HG03064 (cell line): ENCODE results near the gene VTI1A.
"Not testable (repeated sequence)": the region's sequence is repeated elsewhere in the genome, so short reads cannot be mapped to it uniquely, and the experiment has no call there.

Experiments used
- ATAC-seq: cut with Tn5 transposase; IDR thresholded peaks from one replicate; pipeline ENCODE4 v1.9.1; 2021; ENCODE audit warnings: low read depth; ENCODE audit not compliant: unreplicated experiment

The VTI1A gene

DNA sequence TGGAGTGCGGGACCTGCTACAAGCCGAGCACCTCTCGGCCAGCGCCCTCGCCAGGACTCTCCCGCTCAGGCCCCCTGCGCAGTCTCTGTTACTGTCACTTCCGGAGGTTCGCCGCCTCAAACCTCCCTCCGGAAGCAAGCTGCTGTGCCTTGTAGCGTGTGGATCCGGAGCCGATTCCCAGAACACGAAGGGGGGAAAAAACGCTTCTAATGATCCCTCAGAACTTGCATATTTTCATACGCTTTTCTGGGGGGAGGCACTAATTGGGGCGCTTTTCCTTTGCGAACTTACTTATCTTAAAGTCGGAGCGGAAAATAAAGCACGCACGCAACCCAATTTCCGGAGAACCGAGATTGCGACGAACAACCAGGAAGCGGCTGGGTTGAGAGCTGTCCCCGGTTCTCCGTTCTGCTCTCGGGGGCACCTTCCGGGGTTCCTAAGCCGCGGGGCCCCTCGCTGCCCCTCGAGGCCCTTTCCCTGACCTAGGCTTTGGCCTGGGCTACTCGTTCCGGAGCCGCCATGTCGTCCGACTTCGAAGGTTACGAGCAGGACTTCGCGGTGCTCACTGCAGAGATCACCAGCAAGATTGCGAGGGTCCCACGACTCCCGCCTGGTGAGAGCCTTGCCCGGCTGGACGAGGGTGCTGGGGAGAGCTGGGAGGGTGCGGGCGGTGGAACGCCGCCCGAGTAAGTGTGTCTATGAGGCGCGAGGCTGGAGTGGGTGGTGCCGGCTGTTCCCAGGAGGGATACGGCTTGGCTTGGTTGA, at the start of gene VTI1A, which contains the start of gene ZDHHC6:
Gene VTI1A (plus strand): TSS at position 361 of the 765 bp plus-strand sequence. CDS start 159 bp downstream, at position 520.
Gene ZDHHC6 (minus strand): TSS at position 60 of the 765 bp plus-strand sequence. CDS start 1,478 bp downstream, outside the sequence.
- peak; percentile 91 for ATAC-seq

DNA sequence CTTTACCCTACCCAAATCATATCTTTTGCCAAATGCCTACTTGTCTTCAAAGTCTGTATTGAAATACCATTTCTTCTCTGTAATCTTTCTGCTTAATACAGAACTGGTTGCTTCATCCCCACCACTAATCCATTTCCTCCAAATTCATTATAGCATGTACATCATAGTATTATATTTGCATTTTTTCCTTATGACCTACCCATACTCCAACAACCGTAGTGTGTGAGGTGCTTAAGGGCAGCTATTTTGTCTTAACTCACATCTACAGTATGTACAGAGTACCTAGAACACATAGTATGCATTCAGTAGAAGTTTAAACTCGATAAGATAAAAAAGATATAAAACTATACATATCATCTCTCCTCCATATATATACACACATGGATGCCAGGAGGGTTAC, 49.4 kb upstream of the VTI1A start:
- no peak for ATAC-seq

DNA sequence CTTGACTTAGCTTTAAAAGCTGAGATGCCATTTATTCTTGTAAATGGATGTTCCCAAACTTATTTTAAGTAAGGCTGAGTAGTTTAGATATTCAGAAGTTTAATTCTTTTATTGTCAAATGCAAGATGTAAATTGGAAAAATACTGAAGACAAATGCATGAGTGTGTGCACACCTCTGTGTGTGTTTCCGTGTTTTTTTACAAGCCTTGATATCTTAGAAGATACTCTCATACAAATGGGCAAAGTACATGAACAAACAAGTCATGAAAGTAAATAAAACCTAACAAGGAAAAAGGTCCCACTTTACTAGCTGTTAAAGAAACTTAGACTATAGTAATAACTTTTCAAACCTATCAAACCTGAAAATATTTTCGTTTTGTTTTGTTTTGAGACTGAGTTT, 44.1 kb upstream of the VTI1A start:
- ATAC-seq = no peak

DNA sequence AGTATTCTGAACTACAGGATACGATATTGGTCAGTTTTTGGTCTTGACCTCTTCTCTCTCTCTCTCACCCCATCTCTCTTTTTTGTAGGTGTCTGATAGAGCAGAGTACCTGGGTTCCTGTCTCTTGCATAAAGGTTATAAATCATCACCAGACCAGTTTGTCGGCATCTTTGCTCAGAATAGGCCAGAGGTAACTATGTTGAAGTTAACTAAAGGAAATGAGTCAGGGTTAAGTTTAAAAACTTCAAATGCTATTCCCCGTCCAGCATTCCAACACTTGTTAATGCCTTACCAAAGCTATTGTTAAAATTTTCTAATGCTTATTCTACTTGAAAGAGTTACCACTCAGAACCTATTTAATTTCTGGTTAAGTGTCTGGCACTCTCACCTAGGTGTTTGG, 42.4 kb upstream of the VTI1A start:
- ATAC-seq = no peak

DNA sequence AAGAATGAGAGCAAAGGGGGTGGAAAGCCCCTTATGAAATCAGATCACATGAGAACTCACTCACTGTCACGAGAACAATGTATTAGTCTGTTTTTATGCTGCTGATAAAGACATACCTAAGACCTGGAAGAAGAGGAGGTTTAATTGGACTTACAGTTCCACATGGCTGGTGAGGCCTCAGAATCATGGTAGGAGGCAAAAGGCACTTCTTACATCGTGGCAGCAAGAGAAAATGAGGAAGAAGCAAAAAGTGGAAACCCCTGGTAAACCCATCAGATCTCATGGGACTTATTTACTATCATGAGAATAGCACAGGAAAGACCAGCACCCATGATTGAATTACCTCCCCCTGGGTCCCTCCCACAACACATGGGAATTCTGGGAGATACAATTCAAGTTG, 40.2 kb upstream of the VTI1A start:
- ATAC-seq = not testable (repeated sequence)

DNA sequence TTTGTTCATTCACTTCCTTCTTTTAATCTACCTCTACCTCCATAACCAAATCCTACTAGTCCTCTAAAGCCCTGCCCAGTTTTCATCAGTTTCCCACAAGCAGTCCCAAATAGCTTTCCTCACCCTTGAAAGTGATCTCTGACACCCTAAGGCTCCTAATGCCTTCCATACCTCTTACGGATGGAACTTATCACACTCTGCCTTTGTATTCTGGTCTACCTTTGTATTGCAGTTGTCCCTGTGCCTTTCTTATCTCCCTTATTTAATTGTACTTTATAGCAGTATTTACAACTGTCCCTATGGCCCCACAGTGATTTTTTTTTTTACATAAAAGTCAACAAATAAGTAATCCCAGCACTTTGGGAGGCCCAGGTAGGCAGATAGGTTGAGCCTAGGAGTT, 39.3 kb upstream of the VTI1A start:
- ATAC-seq = no peak

DNA sequence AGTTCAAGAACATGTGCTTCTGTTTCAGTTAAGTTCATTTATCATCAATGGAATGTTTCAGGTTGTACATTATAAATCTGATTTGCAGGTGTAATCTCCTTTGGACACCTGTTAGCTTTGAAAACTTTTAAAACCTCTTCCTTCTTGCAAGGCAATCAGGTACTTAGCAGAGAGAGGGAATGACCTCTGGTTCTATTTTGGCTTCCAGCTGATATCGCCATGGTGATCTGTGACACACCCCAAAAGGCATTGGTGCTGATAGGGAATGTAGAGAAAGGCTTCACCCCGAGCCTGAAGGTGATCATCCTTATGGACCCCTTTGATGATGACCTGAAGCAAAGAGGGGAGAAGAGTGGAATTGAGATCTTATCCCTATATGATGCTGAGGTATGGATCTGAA, 37.7 kb upstream of the VTI1A start:
- ATAC-seq = no peak

DNA sequence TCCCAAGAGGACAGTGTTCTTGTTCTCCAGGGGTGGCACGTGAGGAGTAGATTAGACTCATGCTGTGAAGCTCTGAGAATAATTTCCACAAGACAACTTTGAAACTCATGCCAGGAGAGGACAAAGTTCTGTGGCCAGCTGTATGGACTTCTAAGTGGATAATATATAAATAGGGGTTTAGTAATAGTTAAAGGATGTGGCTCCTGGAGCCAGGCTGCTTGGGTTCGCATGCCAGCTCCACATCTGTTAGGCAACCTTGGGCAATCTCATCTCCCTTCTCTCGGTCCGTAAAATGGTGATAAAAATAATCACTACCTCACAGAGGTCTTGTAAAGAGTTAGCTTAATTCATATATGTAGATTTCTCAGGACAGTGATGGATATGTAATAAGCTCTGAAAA, 37.3 kb upstream of the VTI1A start:
- ATAC-seq = no peak

DNA sequence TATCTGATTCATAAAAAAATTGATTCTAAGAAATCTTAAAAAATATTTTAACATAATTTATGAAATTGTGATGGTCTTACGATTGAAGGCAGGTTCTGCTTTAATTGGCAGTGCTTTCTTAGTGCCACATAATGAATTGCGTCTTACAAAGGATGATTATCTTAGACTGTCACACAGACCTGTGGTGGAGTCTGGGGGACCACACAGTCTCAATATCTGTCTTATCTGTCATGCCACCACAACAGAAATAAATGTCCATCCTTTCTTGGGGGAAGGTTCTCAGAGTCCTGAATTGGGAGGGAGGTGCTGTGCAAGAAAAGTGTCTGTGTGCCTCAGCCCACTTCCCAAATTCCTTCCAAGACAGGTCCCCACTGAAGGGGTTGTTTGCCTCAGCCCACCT, 34.3 kb upstream of the VTI1A start:
- ATAC-seq = no peak

DNA sequence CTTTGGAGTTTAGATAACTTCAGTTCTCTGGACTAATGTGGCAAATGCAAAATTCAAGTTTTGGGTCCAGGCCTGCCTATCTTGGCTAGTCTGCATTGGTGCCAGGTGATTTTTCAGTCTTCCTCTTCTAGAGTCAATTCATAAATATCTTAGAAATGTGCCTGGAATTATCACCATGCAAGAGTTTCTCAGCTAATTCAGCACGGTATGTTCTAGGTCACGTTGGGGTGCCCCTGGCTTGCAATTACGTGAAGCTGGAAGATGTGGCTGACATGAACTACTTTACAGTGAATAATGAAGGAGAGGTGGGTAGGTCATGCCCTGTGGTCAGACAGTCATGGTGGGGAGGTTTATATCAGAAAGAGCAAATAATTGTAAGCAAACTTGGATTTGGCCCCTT, 25.3 kb upstream of the VTI1A start:
- ATAC-seq = no peak

DNA sequence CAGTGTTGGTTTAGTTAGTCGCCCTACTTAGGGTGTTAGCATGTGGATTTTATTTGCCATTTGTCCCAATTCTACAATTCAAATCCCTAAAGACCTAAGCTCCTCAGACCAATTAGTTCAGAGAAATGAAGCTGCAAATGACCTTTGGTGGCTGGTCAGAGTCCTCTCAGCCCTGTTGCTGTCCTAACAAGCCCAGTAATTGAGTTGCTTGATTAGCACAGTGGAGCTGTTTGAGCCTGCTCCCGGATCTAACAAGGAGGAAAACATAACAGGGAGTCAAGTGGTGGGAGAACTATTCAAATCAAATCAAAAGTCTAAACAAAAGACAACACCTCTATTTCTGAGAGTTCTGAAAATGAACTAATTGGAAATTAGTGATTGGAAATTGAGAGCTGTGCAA, 22.4 kb upstream of the VTI1A start:
- ATAC-seq = no peak

DNA sequence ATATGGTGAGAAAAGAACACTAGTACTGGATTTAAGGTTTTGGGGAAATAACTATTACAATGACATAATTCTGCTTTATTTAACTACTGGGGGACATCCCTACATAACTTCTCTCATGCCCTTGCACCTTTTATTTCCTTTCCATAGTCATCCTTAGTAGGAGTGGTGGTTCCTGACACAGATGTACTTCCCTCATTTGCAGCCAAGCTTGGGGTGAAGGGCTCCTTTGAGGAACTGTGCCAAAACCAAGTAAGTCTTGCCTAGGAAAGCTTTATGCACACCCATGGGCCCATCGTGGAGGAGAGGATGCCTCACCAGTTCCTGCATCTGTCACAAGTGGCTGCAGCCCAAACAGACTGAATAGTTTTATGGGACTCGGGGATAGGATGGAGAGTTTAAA, 20.9 kb upstream of the VTI1A start:
- no peak for ATAC-seq

DNA sequence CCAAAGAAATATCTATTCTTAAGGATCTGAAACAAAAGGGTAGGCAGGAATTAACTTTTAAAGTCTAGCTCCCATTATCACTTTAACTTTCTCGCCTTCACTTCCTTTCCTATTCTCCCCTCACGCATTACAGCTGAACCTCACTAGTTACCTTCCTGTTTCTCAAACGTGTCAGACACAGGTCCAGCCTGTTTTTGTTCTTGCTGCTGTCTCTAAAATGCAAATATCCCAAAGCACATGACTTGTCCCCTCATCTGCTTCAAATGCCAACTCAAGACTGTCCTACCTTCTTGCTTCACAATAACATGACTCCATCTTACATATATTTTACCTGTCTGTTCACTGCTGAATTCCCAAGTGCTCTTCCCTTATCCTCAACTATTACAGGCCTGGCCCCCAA, 17.9 kb upstream of the VTI1A start:
- ATAC-seq = no peak

DNA sequence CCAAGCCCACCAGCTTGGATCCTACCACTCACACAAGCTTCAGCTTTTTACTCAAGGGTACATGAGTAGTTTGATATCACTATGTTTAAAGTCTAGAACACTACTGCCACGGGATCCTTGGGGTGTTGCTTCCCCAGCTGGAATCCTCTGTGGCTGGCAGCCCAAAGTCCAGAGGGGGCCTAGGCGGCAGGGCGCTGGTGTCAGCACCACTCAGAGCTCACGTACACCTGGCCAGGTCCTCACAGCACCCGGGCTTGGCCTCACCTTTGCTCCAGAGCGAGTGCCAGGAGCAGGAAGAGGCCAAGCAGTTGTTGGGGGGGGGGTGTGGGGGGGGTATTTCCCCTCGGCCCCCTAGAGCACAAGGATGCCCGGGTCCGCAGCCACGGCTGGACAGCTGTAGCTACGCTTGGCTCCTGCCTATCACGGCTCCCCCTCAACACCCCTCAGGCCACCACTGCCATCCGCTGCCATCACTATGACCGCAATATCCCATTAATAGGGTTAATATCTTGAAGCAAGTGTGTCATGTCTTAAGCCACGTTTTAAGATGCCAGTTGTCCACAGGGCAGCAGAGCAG, 17.3 kb upstream of the VTI1A start:
- no peak for ATAC-seq

DNA sequence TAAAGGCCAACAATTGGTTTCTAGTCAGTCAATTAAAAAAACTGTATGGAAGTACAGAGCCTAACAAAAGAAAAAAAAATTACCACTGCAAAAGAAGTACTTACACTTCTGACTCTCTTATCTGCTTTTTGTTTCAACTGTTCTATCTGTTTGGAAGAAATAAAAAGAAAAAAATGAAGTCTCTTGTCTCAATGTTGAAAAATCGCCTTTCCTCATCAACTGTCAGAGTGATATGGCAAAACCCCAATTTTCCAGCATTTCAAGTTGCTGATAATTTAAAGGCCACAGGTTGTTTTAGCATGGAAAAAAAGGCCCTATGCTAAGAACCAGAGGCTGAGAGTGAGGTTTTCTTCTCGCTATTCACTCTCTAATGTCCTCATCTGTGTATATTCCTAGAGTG, 13.9 kb upstream of the VTI1A start:
- no peak for ATAC-seq

DNA sequence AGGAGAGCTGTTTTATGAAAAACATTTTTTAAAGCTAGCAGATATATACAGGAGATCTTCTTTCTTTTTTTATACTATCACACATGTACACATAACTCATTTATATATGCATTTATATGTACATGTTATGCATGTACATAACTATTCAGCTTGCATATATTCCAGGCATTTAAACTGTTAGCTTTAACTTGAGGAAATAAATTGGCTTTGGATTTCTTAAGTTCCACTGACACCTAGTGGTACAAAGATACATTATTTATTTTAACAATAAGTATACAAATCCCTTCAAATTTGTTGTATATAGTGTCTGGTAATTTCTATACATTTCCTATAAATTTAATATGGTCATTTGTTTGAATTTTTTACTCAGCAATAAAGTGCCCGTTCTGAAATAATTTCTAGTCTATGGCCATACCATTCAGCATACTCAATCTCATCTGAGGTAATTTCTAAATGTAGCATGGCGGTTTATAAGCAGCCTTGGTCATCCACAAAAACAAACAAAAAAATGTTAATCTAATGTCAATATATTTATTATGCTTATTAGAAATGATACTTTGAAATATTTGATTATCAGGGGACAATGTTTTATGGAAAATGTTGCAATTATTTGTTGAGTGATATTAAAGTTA, 11.9 kb upstream of the VTI1A start:
- no peak for ATAC-seq

DNA sequence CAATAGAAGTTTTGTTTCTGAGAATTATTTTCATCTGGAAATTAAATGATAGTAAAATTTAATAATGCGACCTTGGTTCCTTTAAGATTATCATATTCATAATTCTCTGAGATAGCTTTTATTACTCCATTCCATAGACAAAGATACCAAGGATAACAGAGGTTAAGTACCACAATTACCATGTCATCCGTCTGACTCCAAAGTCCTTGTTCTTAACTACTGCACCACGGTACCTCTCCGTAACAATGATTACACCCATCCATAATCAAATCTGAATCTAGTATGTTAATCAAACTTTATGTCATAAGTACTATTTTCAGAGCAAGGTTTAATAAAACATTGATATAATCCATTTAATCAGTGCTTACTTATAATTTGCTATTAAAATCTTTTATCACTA, 8.7 kb upstream of the VTI1A start:
- no peak for ATAC-seq

DNA sequence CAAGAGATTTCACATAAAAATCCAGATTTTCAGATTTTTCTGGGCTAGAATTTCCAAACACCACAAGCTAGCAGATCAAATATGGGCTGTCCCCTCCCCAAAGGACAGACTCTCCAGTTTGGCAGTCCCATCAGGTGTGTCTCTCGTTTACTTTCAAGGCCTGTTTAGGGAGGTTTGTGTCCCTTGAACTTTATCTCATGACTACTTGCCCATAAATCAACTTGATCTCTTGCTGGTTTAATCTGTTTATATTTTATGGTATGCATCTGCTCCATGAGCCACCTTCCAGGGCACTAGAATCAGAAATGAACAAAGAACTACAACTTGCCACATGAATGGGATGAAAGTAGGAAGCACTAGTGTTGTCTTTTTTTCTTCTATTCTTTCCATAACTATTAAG, 5.5 kb upstream of the VTI1A start:
- no peak for ATAC-seq

DNA sequence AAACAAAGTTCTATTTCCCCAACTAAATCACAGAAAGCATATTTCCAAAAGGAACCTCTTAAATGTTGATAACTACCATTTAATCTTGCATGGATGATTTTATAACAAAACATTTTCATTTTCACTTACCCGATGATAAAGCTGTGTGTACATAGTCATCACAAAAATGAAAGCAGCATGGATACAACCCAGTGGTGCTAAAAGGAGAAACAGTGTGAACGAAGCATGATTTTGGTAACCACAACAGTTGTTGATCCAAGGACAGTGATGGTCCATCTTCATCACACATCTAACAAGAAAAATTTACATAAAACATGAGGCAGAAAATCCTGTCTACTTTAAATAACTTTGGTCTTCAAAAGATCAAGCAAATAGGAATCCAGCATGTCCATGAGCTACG, 5.0 kb upstream of the VTI1A start:
- ATAC-seq = no peak

DNA sequence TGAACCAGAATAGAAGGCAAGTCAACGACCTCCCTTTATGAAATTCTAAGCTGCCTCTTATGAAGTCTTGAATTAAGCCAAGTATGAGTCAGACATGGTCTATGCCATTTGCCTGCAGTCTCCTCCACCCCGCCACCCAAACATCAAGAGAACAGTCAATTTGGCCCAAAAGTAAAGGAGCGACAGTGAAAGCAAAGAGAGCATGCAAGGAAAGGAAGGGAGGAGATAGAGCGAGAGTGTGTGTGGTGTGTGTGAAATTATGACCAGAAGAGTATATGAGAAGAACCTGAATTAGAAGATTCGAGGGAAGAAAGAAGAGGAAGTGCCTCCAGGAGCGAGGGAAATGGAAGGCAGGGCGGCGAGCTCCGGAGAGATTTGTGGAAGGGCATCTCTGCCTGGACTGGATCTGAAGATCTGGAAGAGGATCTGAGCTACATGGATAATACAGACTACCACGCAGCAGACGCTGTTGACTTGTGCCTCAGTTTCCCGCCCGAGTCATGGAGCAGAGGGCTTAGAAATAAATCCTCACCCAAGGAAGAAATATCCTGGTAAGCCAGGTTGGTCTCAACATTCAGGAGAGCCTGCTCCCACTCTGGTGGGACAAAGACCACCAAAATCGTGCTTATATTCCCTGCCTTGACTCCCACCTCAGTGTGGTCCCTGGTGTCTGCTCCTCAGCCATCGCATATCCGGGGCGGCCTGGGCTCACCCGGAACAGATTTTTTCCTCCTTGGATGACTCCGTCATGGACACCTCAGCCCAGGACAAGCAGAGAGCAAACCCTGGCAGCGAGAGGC, 760 bp upstream of the VTI1A start:
- peak; percentile 47 for ATAC-seq

DNA sequence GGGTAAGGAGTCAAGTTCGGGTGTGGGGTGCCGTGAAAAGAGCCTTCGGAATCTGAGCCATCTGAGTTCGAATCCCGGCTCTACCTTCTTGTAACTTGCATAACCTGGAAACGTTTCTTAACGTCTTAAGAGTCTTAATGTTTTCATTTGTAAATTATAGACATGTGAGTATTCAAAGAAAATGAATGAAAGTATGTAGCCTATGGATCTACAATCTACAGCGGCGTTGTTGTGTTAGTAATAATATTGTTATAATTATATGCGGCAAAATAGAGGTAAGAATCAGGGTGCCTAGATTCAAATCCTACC, 559 bp downstream of the VTI1A start:
- no peak for ATAC-seq
